Adrenal gland (tissue), 5 donors: ENCODE data around the gene MLN.

Source experiments
- CTCF ChIP-seq, 6 experiments: fragments of 450-650 bp in 4 of 6; fragments of 200-600 bp in 2 of 6; sonication (generic) in 1 of 6; IDR thresholded peaks; 1 replicate in 5 of 6; 2 replicates in 1 of 6; pipeline versions ENCODE4 v1.5.1 to v1.8.0; 2016 to 2021; ENCODE audit warnings: antibody characterized with exemption in 6 of 6, mild to moderate bottlenecking in 2 of 6, moderate library complexity in 1 of 6
- POLR2A ChIP-seq, 2 donors: fragments of 450-650 bp; IDR thresholded peaks; one replicate each; pipeline ENCODE4 v1.6.1; 2017; ENCODE audit warnings: antibody characterized with exemption in 2 of 2, mild to moderate bottlenecking in 2 of 2, moderate library complexity in 1 of 2
- donor health status: DM: no; HTN: no; CAD: no.

GRCh38 chr6:33770124-33770832, 33.5 kb downstream of the MLN start:
- no peak for TF ChIP-seq POLR2A (IDR thresholded peaks at IDR 0.05)
- no peak for TF ChIP-seq CTCF (IDR thresholded peaks at IDR 0.05)
